ENCODE results near the gene TTC23.
"Not testable (repeated sequence)": the region's sequence is repeated elsewhere in the genome, so short reads cannot be mapped to it uniquely, and the experiment has no call there.

Gene TTC23

DNA sequence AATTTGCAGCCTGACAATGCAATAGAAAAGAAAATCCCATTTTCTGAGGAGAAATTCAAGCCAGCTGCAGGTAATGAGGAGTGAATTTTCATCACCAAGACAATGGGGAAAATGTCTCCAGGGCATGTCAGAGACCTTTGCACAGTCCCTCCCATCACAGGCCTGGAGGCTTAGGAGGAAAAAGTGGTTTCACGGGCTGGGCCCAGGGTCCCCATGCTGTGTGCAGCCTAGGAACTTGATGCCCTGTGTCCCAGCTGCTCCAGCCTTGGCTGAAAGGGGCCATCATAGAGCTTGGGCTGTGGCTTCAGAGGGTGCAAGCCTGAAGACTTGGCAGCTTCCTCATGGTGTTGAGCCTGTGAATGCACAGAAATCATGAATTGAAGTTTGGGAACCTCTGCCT lies 57.2 kb downstream of the TTC23 start:
- not testable (repeated sequence) for DNase-seq (ENCODE audit: low spot score)

DNA sequence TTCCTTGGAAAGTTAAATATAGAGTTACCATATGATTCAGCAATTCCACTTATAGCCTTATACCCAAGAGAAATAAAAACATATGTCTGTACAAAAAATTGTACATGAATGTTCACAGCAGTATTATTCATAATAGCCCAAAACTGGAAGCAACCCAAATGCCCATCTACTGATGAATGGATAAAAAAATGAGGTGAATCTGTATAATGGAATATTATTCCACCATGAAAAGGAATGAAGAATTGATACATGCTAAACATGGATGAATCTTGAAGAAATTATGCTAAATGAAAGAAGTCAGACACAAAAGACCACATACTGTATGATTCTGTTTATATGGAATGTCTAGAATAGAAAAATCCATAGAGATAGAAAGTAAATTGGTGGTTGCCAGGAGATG lies 61.4 kb downstream of the TTC23 start:
- no peak for DNase-seq (ENCODE audit: low spot score)

DNA sequence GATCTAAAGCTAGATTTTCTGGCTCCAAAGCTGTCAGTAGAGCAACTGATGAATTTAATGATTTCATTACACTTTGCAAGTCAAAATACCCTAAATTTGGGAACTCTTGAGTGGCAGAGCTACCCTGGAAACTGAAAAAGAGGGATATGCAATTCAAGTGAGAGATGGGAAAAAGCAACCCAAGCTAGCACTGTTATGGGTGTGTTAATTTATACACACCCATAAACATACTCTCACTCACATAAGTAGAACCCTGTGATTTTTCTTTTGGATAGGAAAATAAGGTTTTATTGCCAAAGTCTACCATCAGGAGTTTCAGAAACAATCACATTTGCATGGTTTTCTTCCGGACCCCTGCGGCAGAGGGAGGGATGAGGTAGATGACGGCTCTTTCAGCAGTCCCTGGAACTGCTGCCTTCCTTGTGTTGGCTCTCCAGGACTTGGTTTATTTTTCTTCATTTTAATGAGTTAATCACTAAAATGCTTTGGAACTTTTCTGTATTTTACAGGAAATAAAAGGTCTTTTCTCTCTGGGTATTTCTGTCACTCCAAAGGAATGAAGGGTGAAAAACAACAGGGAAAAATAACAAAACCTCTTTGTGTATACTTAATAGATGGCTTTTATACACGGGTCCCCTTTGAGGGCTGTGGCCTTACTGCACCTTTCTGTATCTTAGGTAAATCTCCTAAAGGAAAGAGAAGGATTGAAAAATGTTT lies 63.8 kb downstream of the TTC23 start:
- DNase-seq (ENCODE audit: low spot score) = no peak

DNA sequence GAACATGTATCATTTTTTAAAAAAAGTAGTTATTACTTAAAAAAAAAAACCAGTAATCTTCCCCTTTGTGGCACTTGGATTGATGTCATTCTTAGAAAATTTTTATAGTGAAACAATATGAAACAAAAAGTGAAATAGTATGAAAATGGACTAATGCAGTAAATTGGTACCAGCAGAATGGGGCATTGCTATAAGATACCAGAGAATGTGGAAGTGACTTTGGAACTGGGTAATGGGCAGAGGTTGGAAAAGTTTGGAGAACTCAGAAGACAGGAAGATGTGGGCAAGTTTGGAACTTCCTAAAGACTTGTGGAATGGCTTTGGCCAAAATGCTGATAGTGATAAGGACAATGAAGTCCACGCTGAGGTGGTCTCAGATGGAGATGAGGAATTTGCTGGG lies 66.6 kb downstream of the TTC23 start:
- DNase-seq (ENCODE audit: low spot score) = no peak

DNA sequence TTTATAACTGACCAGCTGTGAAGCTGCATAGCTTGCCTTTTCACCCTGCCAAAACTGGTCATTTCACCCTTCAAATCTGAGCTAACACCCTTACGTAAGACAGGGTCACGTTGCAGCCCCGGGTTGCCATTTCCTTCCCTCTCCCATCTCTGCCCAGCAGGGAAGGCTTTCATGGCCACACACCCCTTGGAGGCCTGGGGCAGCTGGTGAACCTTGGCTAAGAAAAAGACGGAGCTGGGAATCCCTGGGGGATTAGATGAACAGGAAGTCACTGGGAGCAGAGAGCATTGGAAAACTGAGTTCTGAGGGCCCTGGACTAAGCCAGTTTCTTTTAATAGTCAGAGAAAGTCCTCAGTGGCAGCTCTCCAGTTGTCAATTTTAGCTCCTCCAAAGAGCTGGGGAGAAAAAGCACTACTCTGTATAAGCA lies 67.8 kb downstream of the TTC23 start:
- DNase-seq (ENCODE audit: low spot score) = no peak

DNA sequence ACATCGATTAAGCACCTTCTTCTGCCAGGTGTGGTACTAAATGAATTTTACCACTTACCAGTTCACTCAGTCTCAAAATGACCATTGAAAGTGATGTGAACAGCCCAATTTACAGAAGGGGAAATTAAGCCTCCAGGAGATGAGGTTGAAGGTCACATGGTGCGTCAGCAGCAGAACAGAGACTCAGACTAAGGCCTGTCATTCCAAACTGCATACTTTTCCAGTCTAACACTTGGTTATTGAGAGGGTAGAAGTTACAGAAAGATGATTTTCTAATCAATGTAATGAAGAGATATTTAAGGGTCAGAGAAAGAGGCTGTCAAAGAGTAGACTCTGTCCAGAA lies 68.4 kb downstream of the TTC23 start:
- no peak for DNase-seq (ENCODE audit: low spot score)

DNA sequence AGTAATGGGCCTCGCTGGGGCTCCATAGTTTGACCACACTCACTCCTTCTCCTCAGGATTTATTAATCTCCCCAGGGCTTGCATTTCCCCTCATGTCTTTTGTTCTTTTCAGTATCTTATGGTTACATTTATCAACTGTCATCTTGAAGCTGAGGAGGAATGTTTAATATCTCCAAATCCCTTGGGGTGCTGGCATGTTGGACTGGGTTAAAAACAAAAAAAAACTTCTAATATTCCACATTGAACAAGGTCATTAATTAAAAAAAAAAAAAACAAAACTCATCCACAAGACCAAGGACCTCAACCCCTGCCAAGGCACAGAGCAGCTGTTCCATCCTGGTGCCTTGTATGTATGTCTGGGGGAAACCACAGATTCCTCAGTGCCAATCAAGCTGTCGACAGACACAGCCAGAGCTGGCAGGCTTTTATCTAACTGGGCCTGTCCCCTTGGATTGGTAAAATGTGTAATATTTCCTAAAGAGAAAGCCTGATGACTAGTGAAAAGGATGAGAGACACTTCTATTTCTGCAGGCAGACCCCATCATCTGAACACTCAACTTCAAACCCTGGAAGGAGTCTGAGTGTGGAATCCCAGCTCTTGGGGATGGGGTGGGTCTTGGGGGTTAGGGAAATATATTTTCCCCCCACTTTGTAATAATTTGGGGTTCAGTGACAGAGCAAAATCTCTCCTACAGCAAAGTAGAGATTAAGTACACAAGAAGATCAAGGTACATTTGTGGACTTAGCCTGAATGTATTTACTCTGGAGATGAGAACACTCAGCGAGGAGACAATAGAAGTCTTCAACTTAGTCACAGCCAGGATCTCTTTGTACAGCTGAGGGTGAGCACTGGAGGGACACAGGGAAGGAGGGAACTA lies 69.1 kb downstream of the TTC23 start:
- DNase-seq (ENCODE audit: low spot score) = no peak

DNA sequence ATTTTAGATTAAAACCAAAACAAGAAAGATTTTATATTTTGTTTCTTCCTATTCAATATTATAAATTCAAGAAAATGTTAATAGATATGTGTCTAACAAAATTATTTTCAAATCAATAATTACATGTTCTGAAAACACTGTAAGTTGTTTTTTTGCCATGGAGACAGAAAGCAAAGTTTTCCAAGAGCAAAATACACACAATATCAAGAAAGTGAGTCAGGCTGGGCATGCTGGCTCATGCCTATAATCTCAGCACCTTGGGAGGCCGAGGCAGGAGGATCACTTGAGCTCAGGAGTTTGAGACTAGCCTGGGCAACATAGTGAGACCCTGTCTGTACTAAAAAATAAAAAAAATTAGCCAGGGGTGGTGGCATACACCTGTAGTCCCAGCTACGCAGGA lies 71.7 kb downstream of the TTC23 start:
- DNase-seq (ENCODE audit: low spot score) = no peak

DNA sequence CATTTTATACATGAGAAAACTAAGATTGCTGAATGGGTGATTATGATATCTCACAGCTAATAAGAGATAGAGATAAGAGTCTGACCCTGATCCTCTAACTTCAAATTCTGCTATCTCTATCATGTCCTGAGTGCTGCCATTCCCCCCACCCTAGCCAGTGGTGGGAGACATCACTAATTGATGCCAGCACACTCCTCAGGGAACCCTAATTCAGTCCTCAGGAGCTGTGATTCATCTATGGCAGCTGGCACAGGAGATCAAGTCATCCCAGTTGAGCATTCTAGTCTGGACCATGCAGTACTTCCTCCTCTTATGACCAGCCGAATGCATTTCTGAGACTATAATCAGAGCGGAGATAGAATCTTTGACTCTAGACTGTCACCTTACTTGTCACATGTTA lies 72.6 kb downstream of the TTC23 start:
- DNase-seq (ENCODE audit: low spot score) = no peak

DNA sequence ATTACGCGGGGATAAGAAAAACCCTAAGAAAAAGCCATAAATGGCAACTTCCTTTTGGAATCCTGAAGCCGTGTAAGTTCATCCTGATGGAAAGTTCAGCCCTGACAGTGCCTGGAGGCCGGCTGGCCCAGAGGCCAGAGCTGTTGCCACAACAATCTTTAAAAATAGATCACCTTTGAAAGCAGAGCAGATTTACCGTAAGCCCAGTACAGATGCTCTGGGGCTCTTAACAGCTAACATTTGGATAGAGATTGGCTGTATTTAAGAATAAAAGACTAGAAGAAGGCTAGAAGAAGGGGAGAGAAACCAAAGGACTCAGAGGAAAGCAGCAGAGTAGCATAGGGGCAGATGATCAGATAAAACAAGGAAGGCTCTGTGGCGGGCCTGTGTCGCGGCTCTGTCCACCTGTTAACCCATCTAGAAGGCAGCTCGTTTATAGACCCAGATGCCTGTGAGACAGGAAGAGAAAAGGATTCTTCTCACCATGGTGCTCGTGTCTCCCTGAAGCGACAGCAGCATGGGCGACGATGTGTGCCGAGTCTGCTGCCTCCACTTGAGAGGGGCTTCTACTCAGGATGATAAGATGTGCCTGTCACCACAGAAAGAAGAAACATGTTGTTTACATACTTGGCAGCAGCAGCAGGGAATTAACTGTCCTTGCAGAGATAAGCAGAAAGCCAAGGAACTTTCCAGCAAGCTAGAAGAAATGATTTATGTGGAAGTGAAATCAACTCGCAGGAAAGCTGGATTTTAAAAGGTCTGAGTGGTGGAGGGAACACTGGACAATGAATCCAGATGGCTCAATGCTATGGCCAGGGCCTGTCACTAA lies 74.6 kb downstream of the TTC23 start:
- no peak for DNase-seq (ENCODE audit: low spot score)

DNA sequence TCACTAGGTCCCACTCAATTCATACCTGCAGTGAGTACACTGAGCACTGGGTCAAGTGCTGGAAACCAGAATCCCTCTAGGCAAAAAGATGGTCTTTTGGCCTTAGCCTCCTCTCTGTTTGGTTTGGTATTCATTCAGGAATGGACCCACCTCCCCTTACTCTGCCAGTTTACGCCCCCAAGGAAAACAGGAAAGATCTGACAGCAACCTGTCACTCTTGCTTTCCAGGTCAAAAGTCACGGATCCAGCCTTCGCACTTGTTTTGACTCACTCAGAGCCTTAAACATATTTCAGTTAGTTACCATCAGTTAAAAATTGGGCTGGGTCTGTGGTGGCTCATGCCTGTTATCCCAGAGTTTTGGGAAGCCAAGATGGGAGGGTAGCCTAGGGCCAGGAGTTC lies 76.4 kb downstream of the TTC23 start:
- DNase-seq (ENCODE audit: low spot score) = no peak

DNA sequence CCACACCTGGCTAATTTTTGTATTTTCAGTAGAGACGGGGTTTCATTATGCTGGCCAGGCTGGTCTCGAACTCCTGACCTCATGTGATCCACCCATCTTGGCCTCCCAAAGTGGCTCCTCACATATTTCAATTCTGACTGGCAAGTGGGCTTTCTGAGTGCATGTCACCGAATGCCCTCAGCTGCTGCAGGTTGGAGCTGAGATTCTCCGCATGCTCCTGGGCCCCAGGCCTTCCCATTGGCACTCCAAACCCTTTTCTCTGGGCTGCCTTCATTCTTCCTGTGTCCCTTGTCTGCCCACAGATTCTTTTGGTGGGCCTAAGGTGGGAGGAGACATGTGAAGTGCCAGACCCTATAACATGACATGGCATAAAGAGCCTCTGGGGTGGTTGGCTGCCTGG lies 77.2 kb downstream of the TTC23 start:
- no peak for DNase-seq (ENCODE audit: low spot score)

DNA sequence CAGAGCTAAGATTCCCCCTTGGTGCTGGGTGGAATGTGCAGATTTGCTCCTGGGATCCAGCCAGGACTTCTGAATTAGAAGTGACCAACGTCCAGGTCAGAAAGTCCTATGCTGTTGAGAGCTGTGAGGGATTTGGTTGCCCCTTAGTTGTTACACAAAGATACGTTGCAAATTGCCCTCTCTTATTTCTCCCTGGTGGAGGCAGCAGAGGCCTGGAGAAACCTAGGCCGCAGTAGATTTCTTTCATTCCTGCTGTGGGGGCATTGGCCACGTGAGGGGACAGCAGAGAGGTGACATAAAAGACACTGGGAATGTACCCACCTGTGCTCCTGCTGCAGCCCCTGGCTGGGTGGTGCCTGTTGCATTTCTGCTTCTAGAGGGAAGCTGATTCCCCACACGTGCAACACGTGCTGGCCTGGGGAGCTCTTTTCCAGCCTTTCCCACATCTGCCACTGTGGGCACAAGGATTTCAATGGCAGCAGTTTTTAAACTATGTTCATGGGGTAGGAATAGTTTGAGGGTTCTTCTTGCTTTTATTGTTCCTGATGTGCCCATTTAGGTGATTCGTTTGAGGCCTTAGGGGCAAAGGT lies 78.8 kb downstream of the TTC23 start:
- DNase-seq (ENCODE audit: low spot score) = no peak

DNA sequence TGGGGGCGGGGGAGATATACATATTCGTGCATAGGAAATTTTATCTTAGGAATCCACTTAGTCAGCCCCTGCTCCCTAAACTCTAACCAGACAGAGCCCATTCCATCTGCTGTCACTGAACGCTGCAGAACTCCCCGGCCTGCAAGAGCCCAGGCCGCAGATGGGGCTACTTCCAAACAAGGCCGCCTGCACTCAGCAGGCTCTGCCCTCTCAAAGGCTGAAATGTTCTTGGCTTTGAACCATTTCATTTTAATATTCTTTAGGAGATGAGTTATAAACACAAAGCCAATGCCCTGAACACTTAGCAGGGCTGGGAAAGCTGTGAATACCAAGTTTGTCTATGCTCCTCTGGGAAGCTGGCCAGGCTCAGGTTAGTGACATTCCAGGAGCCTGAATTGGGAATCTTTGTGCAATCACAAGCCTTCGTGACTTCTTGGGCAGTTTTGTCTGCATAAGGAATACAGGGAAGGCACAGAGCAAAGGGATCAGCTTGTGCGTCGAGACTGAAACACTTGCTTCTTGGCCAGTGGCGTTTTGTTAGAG lies 79.5 kb downstream of the TTC23 start:
- no peak for DNase-seq (ENCODE audit: low spot score)

DNA sequence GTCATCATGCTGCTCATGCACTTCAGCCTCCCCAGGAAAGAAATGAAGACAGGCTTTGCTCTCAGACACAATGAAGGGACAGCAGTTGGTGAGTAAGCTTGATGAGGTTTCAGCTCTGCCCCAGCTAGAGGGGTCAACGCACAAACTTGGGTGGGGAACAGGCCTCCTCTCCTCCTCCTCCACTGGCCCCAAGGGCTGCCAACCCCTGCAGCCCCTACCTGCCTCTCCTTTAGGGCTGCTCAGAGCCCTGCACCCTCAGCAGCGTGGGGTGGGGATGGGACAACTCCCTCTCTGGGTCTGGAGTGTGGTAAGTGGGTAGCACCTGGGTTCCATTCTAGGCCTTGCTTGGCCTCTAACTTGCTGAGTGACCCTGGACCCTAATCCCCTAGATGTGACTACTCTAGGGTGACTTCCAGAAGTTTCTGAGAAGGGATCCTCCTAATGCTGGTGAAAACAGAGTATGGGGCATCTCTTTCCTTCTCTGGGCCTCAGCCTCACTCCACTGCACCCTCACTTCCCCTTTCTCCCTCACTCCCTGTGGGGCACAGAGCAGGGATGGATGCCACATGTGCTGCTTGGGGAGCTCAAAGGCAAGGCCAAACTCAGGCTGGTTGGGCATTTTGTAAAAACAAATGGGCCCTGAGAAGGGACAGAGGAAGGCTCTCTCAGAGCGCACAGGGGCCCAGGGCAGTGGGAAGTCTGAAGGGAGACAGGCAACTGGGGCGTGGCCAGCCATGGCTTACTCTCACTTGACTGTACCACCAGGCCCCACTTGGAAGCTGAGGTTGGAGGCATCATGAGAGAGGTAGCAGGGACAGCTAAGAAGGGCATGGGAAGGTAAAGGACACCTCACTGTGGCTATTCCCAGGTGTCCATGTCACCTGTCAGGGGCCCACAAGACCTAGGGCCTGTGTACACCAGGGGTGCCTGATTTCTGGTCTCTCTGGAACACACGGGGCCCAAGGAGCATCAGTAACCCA lies 80.5 kb downstream of the TTC23 start:
- DNase-seq (ENCODE audit: low spot score) = no peak

DNA sequence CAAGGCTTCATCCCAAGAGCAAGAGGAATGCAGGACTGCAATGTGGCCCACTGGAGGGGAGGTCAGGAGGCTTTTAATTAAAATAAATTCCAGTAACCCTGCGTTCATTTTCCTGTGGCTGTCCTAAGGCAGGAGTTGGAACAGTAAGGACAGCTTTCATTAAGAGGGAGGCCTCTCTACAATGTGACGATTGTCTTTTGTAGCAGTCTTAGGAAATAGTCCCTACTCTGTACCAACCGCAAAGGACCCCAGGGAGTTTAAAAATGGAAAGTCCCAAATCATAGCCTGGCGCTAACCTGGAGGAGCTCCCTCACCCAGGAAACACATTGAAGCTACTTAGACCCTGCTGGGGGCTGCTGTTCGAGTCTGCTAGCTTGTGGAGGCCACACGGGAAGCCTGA lies 81.7 kb downstream of the TTC23 start:
- no peak for DNase-seq (ENCODE audit: low spot score)

DNA sequence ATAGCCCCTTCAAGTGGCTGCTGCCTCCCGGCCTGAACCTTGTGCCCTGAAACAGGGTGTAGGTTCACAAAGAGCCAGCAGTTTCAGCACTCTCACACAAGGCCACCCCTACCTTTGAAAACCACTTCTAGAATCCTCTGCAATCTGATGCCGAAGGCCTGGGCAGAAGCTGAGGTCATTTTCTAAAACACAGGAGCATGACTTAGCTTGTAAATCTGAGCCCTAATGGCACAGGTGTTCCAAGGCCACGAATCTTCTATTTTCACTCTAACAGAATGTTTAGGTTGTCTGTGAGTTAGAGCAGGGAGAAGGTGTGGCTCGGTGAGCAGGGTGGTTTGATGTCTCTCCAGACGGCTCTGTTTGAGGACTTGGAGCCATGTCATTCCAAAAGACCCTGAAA lies 82.2 kb downstream of the TTC23 start:
- no peak for DNase-seq (ENCODE audit: low spot score)

DNA sequence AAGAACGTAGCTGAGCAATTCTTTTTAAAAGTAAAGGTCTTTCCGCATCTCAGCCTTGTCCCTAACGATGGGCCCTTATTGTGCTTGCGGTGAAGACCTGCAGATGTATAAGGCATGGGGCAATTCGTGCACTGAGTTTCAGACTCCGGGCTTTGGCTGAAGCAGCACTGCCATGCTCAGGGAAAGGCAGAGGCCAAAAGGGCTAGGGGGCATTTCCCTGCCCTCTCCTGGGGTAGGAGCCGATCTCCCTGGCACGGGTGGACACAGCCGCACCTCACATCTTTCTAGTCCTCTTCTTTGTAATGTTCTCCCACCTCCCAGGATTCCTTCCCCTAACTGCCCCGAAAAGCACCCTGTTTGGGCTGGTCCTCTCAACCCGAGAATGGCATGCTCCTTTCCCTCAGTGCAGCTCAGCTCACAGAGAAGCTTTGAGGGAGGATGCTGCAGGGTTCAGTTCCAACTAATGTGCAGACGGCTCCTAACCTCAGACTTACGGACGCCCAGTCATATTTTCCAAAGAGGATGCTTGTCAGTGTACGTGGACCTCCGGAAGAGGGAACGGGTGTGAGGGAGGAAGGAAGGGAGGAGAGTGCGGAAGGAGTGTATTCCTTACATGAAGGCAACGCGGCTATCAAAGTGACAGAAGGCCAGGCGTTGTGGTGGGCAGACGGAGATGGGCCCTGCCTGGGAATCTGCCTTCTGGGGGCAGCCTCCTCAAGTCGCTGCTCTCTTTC lies 83.3 kb downstream of the TTC23 start:
- no peak for DNase-seq (ENCODE audit: low spot score)

DNA sequence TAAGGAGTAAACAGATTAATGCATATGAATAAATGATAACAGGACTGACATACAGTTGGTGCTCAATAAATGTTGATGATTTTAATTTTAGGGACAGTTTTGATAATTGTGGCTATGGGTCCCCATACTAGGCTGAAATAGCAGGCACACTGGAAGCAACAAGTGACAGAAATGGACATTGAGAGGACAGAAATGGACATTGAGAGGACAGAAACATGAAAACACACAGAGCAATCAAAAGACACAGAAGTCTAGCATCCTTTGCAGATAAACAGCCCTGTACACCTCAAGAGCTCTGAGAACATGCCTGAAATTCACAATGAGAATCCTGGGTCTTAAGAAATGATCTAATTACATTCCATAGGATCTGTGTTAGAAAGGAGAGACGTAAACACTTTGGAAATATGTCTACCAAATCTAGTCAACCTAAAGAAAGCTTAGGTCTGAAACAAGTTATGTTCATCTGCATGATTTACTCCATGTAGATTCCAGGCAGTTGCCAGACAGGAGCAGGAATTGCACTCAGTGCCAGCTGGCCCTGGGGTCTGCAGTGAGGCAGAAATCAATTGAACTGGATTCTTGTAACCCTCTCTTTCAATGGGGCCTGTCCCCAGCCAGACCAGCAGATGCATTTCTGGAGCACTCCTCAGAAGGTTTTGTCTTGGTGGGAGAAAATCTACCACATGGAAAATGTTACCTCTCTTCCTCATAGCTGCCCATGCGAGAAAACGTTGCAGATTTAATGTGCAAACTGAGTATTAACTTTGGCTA lies 84.2 kb downstream of the TTC23 start:
- no peak for DNase-seq (ENCODE audit: low spot score)
